Activated naive CD4-positive, alpha-beta T cell treated with Interleukin-2 at 50 U/mL for 16 hours (primary cell): ENCODE results near the gene ANKS1B.
"Not testable (repeated sequence)": the region's sequence is repeated elsewhere in the genome, so short reads cannot be mapped to it uniquely, and the experiment has no call there.

Experiments
- DNase-seq: peaks from one replicate; pipeline ENCODE4 v3.0.0-alpha.2; 2020

The ANKS1B gene

GRCh38 chr12:99334285-99335056 is 650.3 kb downstream of the ANKS1B start:
- no peak for DNase-seq

- no peak for DNase-seq
Observed at GRCh38 chr12:99332936-99333591, 651.7 kb downstream of the ANKS1B start.

GRCh38 chr12:99330216-99330615 is 654.5 kb downstream of the ANKS1B start:
- no peak for DNase-seq

GRCh38 chr12:99321210-99321609 is 663.5 kb downstream of the ANKS1B start:
- DNase-seq = not testable (repeated sequence)

- no peak for DNase-seq
Observed at GRCh38 chr12:99311373-99311772, 673.4 kb downstream of the ANKS1B start.

GRCh38 chr12:99309812-99310211 is 674.9 kb downstream of the ANKS1B start:
- no peak for DNase-seq

- DNase-seq = no peak
Observed at GRCh38 chr12:99302874-99303273, 681.9 kb downstream of the ANKS1B start.

- DNase-seq = no peak
Observed at GRCh38 chr12:99287136-99287535, 697.6 kb downstream of the ANKS1B start.

GRCh38 chr12:99284161-99284560 is 700.6 kb downstream of the ANKS1B start:
- DNase-seq = no peak

GRCh38 chr12:99282624-99283023 is 702.1 kb downstream of the ANKS1B start:
- DNase-seq = no peak

- no peak for DNase-seq
Observed at GRCh38 chr12:99282086-99282485, 702.6 kb downstream of the ANKS1B start.

GRCh38 chr12:99281277-99281676 is 703.5 kb downstream of the ANKS1B start:
- no peak for DNase-seq

GRCh38 chr12:99278899-99279298 is 705.8 kb downstream of the ANKS1B start:
- DNase-seq = no peak

GRCh38 chr12:99277591-99278379 is 707.0 kb downstream of the ANKS1B start:
- DNase-seq = no peak

GRCh38 chr12:99271071-99271470 is 713.7 kb downstream of the ANKS1B start:
- DNase-seq = no peak

- no peak for DNase-seq
Observed at GRCh38 chr12:99267038-99267437, 717.7 kb downstream of the ANKS1B start.

GRCh38 chr12:99265648-99266047 is 719.1 kb downstream of the ANKS1B start:
- DNase-seq = no peak

GRCh38 chr12:99261256-99261655 is 723.5 kb downstream of the ANKS1B start:
- no peak for DNase-seq

GRCh38 chr12:99260456-99260996 is 724.2 kb downstream of the ANKS1B start:
- no peak for DNase-seq

- DNase-seq = no peak
Observed at GRCh38 chr12:99259040-99259934, 725.4 kb downstream of the ANKS1B start.

GRCh38 chr12:99257672-99258071 is 727.1 kb downstream of the ANKS1B start:
- no peak for DNase-seq

GRCh38 chr12:99253068-99253467 is 731.7 kb downstream of the ANKS1B start:
- DNase-seq = no peak
